Stomach smooth muscle (tissue), 2 donors: ENCODE data around the gene LMTK3.
"Not testable (repeated sequence)": the region's sequence is repeated elsewhere in the genome, so short reads cannot be mapped to it uniquely, and the experiment has no call there.

ENCODE experiments used
- H3K27ac ChIP-seq: one replicate; pipeline ENCODE4 v1.7.0; 2013; ENCODE audit warnings: mild to moderate bottlenecking, low read length, inconsistent platforms
- H3K27me3 ChIP-seq, 2 donors: one replicate each; pipeline ENCODE4 v1.7.0; 2013; ENCODE audit warnings: low read length in 2 of 2; ENCODE audit not compliant: insufficient read depth in 2 of 2, control insufficient read depth in 1 of 2
- H3K36me3 ChIP-seq, 2 donors: one replicate each; pipeline ENCODE4 v1.7.0; 2013; ENCODE audit warnings: low read length in 2 of 2; ENCODE audit not compliant: control insufficient read depth in 2 of 2, insufficient read depth in 2 of 2
- H3K4me1 ChIP-seq: one replicate; pipeline ENCODE4 v1.7.0; 2013; ENCODE audit warnings: low read length; ENCODE audit not compliant: control insufficient read depth, insufficient read depth
- H3K4me3 ChIP-seq, 2 donors: one replicate each; pipeline ENCODE4 v1.7.0; 2013; ENCODE audit warnings: low read length in 2 of 2
- H3K9ac ChIP-seq, 2 donors: one replicate each; pipeline ENCODE4 v1.7.0; 2013; ENCODE audit warnings: low read length in 2 of 2, mild to moderate bottlenecking in 1 of 2
- H3K9me3 ChIP-seq, 2 donors: one replicate each; pipeline ENCODE4 v1.7.0; 2013; ENCODE audit warnings: low read length in 2 of 2; ENCODE audit not compliant: control insufficient read depth in 2 of 2
- donor health status: healthy.
- donor health status: Pancreatic carcinoma.

LMTK3 gene

DNA sequence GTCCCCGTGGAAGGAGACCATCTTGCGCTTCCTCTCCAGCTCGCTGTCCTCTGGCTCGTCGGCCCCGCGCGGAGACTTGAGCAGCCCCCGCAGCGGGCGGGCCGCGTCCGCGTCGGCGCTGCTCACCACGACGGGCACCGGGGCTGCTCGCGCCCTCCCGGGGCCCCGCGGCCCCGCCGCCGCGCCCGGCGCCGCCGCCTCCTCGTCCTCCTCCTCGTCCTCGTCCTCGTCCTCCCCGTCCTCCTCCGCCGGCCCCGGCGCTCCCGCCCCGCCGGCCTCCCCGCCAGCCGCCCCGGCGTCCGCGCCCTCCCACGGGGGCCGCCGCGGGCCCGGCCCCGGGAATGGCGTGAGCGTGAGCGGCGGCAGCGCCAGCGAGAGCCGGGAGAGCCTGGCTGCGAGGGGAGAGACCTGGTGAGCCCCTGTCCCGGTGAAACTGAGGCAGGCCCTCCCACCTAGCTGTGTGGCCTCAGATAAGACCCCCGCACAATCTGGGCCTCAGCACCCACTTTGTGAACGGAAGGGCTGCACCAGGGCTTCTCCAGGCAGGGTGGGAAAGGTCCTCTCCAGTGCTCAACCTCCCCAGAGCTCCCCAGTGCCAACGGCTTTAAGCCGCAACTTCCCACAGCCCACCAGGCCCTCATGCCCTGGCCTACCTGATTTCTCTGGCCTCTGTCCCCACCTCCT is 17.8 kb downstream of the LMTK3 start:
- Histone ChIP-seq H3K27ac (no peak overlapping the region), H3K9me3 (no peaks in the 10 kb centered on the region), H3K27me3 (peaks cover 11 to 15% of the 10 kb centered on the region in 2 donors), H3K9ac (peak overlapping the region; percentile 69 to 71), H3K4me1 (peaks cover 21% of the 10 kb centered on the region), H3K36me3 (no peaks in the 10 kb centered on the region), H3K4me3 (peak overlapping the region; percentile 67 to 74)

DNA sequence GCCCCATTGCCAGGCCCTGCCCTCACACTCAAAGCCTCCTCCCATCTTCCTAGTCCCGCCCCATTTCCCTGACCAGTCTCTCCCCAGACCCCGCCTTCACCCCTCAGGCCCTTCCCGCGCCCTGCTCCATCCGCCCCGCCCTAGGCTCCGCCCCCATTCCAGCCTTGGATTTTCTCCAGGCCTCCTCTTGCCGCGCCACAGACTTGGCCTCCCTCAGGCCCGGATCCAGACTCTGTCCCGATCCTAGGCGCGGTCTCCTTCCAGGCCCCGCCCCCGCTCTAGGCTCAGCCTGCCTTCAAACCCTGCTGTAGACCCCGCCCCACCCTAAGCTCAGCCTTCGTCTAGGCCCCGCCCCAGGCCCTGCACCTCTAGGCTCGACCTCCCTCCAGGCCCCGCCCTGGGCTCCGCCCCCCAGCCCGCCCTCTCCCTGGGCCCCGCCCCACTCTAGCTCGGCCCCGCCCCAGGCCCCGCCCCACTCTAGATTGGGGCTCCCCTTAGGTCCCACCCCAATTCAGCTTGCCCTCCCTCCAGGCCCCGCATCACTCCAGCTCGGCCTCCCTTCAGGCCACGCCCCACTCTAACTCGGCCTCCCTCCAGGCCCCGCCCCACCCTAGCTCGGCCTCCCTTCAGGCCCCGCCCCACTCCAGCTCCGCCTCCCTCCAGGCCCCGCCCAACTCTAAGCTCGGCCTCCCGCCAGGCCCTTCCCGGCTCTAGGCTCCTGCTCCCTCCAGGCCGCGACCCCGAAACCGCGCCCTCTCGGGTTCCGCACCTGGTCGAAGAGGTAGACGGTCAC is 18.5 kb downstream of the LMTK3 start:
- peak overlapping the region in 1 of 2 donors; percentile 74 for H3K4me3 ChIP-seq

DNA sequence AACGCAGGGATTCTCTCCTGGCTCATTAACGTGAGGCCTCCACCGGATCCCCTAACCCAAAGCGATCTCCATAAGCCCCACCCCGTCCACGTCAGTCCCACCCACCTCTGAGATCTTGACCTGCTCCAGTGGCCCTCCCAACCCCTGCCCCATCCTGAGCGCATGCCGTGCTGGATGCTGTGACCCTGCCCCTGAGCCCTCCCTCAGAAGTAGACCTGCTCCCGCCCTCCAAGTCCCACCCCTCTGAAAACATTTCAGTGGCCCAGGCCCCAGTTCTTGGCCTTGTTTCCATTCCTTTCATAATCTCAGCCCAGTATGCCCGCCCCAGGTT is 19.9 kb downstream of the LMTK3 start:
- Histone ChIP-seq H3K9me3 (no peaks in the 10 kb centered on the region), H3K9ac (no peak overlapping the region), H3K36me3 (no peaks in the 10 kb centered on the region), H3K4me3 (no peak overlapping the region), H3K27ac (no peak overlapping the region), H3K27me3 (peaks cover 0 to under 1% of the 10 kb centered on the region in 2 donors), H3K4me1 (peaks cover 32% of the 10 kb centered on the region)

More for the DNA sequence above, 18.5 kb downstream of the LMTK3 start:
- H3K27ac ChIP-seq, result peak overlapping the region; percentile 55
- H3K9ac ChIP-seq, result peak overlapping the region; percentile 33 to 68
- H3K27me3 ChIP-seq, result peaks cover 9 to 10% of the 10 kb centered on the region in 2 donors
- no peaks in the 10 kb centered on the region for H3K36me3 ChIP-seq
- peaks cover 24% of the 10 kb centered on the region for H3K4me1 ChIP-seq
- H3K9me3 ChIP-seq, result no peaks in the 10 kb centered on the region

DNA sequence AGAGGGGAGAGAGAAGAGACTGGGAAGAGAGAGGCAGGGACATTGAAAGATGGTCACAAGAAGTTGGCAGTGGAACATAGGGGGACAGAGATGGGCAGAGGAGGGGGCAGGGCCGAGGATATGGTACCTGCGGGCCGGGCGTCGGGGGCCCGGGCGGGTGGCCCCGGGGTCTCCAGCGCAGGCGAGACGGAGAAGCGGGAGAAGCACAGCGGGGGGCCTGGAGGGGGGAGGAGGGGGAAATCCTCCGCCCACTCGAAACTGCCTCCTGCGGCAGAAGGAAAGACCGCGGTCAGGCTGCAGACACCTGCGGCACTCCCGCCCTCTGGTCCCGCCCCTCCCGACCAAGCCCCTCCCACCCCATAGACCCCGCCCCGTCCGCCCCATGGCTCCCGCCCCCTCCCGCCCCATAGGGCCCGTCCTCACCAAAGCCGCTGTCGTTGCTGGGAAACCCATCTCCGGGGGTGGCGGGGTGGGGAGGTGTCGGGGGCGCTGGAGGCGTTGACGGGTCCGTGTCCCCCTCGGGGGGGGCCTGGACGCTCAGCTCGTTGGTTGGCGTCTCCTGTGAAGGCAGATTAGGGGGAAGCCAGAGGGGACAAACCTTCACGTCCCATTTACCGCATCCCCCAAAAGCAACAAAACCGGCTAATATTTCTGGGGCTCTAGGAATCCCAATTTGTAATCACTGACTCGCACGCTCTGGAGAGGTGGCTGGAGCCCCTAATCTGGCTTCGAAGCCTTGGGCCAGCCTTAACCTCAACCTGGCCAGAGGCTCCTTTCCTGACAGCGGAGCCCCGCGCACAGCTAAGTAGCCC is 20.4 kb downstream of the LMTK3 start:
- Histone ChIP-seq H3K4me1 (peaks cover 32% of the 10 kb centered on the region), H3K4me3 (no peak overlapping the region), H3K36me3 (no peaks in the 10 kb centered on the region), H3K9ac (no peak overlapping the region), H3K27ac (no peak overlapping the region), H3K27me3 (no peaks in the 10 kb centered on the region), H3K9me3 (no peaks in the 10 kb centered on the region)

DNA sequence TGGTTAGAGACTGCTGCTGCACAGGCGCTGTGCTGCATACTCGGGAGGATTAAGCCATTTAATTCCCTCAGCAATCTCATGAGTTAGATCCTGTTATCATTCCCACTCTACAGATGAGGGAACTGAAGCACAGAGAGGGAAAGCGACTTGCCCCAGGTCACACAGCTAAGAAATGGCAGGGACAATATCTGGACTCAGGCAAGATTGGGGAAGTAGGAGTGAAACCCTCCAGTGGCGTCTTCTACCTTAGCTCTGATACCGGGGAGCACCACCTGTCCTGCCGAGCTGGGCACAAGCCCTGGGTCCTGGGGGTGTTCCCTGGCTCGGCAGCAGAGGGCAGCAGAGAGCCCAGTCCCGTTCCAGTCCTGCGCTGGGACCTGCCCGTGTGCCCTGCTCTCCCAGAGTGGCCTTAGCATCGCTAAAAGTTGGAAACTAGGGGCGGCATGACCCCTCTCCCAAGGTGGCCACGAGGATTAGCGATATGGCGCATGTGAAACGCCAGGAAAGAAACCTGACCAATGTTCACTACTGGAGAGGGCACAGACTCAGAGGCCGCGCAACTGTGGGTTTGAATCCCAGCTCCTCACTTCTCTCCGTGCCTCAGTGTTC is 21.9 kb downstream of the LMTK3 start:
- Histone ChIP-seq H3K9ac (no peak overlapping the region), H3K9me3 (no peaks in the 10 kb centered on the region), H3K36me3 (no peaks in the 10 kb centered on the region), H3K4me1 (peaks cover 31% of the 10 kb centered on the region), H3K27me3 (no peaks in the 10 kb centered on the region), H3K4me3 (no peak overlapping the region), H3K27ac (no peak overlapping the region)

DNA sequence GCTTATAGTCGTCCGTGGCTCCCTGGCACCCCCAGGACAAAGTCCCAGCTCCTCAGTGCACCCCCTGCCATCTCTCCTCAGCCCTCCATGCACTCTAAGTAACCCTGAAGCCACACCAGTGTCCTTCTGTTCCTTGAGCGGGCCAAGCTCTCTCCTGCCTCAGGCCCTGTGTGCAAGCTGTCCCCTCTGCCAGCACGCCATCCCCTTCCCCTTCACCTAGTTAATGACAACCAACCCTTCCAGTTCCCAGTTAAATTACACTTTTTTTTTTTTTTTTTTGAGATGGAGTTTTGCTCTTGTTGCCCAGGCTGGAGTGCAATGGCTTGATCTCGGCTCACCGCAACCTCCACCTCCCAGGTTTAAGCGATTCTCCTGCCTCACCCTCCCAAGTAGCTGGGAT is 23.2 kb downstream of the LMTK3 start:
- not testable (repeated sequence) for H3K4me3 ChIP-seq, H3K36me3 ChIP-seq, H3K27me3 ChIP-seq, H3K9ac ChIP-seq, H3K9me3 ChIP-seq
- H3K27ac ChIP-seq, result peak overlapping the region; percentile 55
- H3K4me1 ChIP-seq, result peaks cover 23% of the 10 kb centered on the region

DNA sequence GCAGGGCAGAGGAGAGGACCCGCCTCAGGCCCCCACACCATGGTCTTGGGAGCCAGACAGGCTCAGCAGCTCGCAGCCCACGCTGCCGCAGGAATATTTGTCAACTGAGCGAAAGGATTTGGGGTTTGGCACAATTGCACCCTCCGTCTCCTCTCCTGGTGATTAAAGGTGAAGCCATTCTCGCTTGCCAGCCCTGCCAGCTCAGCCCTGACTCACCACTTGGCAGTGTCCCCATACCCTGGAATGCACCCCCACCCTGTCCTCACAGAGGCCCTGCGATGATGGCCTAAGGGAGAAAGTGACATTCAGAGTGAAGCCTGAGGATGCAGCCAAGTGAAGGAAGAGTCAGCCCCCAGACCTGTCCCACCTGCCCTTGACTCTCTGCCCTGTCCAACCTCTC is 23.7 kb downstream of the LMTK3 start:
- no peaks in the 10 kb centered on the region for H3K27me3 ChIP-seq
- H3K9ac ChIP-seq, result no peak overlapping the region
- peaks cover 23% of the 10 kb centered on the region for H3K4me1 ChIP-seq
- H3K27ac ChIP-seq, result peak overlapping the region; percentile 55
- H3K9me3 ChIP-seq, result no peaks in the 10 kb centered on the region
- peak overlapping the region in 1 of 2 donors; percentile 48 for H3K4me3 ChIP-seq
- no peaks in the 10 kb centered on the region for H3K36me3 ChIP-seq

DNA sequence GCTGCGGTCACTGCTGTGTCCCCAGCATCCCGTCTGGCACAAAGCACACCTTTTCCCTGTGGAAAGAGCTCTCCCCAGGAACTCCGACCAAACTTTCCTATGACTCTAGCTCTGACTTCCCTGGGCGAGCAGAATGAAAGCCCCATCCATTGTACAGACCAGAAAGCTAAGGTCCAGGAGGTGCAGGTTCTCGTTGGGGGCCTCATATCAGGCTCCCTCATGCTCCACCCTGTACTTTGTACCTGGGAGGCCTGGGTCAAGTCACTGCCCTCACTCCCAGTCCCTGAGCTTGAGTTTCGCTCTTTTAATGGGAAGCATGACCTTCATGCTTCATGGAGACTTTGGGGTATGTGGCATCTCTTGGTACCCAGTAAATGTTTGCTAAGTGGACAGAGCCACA is 24.1 kb downstream of the LMTK3 start:
- peaks cover 22% of the 10 kb centered on the region for H3K4me1 ChIP-seq
- peak overlapping the region; percentile 55 for H3K27ac ChIP-seq
- H3K9me3 ChIP-seq, result no peaks in the 10 kb centered on the region
- H3K4me3 ChIP-seq, result peak overlapping the region in 1 of 2 donors; percentile 48
- H3K27me3 ChIP-seq, result no peaks in the 10 kb centered on the region
- H3K9ac ChIP-seq, result no peak overlapping the region
- H3K36me3 ChIP-seq, result no peaks in the 10 kb centered on the region

DNA sequence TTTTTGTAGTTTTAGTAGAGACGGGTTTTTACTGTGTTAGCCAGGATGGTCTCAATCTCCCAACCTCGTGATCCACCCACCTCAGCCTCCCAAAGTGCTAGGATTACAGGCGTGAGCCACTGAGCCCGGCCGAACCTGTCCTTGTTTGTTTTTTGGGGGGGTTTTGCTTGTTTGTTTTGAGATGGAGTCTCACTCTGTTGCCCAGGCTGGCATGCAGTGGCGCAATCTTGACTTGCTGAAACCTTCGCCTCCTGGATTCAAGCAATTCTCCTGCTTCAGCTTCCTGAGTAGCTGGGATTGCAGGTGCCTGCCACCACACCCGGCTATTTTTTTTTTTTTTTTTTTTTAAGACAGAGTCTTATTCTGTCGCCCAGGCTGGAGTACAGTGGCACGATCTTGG is 24.9 kb downstream of the LMTK3 start:
- not testable (repeated sequence) for H3K27ac ChIP-seq
- peaks cover 21% of the 10 kb centered on the region for H3K4me1 ChIP-seq

DNA sequence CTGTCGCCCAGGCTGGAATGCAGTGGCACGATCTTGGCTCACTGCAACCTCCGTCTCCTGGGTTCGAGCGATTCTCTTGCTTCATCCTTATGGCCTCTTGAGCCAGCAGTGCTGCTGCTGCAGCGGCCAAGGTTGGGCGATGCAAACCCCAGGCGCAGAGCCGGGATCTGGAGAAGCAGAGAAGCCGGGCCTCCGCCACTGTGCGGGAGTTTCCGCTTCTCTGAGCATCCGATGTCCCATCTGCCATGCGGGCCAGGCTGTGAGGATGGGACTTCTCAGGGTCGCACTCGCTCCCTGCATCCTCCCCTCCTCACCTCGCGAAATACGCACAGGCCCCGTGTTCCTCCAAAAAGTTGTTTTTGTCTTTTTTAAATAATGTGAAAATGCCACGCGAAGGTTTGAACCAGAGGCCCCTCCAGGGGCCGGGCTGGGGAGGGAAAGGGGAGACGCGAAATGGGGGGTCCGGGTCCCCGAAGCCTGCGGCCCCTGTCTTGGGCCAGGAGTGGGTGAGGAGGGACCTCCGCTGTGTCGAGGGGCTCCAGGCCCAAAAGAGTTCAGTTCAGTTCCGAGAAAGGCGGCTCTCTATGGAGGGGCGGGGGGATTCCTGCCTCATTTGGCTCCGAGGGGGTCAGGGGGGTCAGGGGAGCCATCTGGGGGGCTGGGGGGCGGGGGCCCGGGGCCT is 26.6 kb downstream of the LMTK3 start:
- Histone ChIP-seq H3K4me1 (peaks cover 30% of the 10 kb centered on the region), H3K36me3 (no peaks in the 10 kb centered on the region), H3K9me3 (no peaks in the 10 kb centered on the region), H3K4me3 (no peak overlapping the region), H3K27ac (no peak overlapping the region), H3K9ac (no peak overlapping the region), H3K27me3 (no peaks in the 10 kb centered on the region)

More for the DNA sequence above, 24.9 kb downstream of the LMTK3 start:
- not testable (repeated sequence) for H3K27me3 ChIP-seq, H3K9ac ChIP-seq, H3K4me3 ChIP-seq, H3K9me3 ChIP-seq, H3K36me3 ChIP-seq
